GM18873 (cell line): ENCODE results near the gene SMIM23.

Experiments used
- ATAC-seq: cut with Tn5 transposase; IDR thresholded peaks from one replicate; pipeline ENCODE4 v1.9.1; 2021; ENCODE audit warnings: mild to moderate bottlenecking, moderate library complexity, moderate number of reproducible peaks; ENCODE audit not compliant: unreplicated experiment, low FRiP score

Gene SMIM23

GRCh38 chr5:171785517-171785916 is at the start of gene SMIM23:
Gene SMIM23, plus strand, starts transcription at chr5:171785817. Its CDS starts 55 bp downstream, at chr5:171785872.
- no peak for ATAC-seq

DNA sequence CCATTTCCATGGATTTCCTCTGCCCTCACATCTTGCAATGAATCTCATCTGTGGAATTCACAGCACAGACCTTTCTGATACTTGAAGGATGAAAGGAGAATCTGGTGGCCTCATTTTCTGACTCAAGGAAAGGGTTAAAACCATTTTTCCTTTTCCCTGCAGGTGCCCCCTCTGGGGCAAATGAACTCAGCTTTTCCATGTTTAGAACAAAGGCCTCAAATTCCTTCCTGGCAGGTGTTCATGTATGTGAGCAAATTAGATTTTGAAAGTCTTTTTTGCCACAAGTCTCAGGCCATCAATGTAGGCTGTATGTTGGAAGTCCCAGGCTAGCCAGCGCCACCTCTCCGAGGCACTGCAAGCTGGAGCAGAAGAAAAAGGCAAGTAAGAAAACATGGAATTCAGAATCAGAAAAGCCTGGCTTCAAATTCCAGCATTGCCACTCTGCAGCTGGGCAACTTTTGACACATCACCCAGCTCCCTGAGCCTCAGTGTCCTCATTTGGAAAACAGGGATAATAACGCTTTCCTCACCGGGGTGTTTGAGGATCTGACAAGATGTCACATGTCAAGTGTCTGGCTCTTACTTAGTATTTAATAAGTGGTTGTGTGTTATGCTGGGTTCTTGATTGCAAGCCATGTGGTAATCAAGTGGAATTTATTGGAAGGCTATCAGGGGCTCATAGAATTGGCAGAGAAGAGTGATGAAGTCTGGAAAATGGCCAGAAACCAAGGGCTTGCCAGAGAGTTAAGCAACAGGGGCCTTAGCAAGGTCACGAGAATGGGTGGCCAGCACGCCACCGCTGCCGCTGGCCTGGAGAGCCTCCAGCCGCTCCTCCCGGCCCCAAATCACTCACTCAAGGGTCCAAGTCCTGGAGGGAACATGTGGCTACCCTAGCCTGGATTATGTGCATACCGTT is 48.4 kb upstream of the SMIM23 start:
- no peak for ATAC-seq

GRCh38 chr5:171738501-171738900 is 47.1 kb upstream of the SMIM23 start:
- ATAC-seq = no peak

GRCh38 chr5:171739271-171739670 is 46.3 kb upstream of the SMIM23 start:
- ATAC-seq = no peak

GRCh38 chr5:171743436-171744076 is 42.1 kb upstream of the SMIM23 start:
- ATAC-seq = no peak

GRCh38 chr5:171744264-171744663 is 41.4 kb upstream of the SMIM23 start:
- ATAC-seq = no peak

DNA sequence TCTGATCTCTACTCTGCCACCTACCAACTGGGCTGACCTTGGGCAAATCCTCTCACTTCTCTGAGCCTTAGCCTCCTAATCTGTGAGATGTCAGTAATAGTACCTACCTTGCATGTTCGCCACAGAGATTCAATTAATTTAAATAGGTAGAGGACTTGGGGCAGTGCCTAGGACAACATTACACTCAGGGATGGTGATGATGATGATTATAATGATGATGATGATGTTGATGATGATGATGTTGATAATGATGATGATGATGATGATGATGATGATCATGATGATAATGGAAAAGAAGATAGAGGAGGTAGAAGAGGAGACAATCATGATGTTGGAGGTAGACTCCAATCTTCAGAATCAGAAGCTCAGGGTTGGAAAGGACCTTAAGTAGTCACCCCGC is 40.7 kb upstream of the SMIM23 start:
- ATAC-seq = no peak

DNA sequence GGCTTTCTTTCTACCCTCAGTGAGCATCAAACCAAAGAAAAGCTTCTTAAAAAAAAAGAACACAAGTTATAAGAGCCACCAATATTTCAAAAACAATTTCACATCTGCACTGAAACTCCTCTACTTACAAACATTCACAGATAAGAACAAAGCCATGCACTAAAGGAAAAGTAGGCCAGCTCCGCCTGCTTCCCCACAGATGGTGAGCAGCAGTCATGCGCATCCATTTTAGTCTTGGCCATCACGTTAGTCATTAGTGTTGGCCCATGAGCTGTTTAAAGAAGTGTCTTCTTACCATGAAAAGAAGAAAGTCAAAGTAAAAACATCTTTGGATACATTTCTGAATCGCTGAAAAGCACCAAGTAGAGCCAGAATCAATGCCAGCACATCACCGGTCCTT is 40.0 kb upstream of the SMIM23 start:
- no peak for ATAC-seq

- ATAC-seq = no peak
Measured at GRCh38 chr5:171747061-171747859, 38.4 kb upstream of the SMIM23 start.

DNA sequence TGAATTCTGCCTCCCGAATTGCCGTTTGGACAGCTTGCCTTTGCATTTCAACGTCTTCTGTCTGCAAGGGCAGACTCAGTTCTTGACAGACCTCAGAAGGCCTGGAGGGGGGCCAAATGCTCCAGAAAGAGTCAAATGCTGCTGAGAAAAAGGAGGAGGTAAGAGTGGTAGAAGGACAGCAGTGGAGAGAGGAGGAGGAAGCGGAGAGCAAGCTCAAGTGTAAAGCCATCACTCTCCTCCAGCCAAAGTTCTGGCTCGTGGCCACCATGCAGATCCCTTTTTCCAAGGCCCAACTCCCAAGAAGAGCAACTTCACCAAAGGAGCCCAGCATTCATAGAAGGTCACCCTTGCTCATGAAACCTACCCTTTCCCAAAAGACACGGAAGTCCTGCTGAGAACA is 36.9 kb upstream of the SMIM23 start:
- ATAC-seq = no peak

GRCh38 chr5:171749365-171749764 is 36.3 kb upstream of the SMIM23 start:
- ATAC-seq = no peak

DNA sequence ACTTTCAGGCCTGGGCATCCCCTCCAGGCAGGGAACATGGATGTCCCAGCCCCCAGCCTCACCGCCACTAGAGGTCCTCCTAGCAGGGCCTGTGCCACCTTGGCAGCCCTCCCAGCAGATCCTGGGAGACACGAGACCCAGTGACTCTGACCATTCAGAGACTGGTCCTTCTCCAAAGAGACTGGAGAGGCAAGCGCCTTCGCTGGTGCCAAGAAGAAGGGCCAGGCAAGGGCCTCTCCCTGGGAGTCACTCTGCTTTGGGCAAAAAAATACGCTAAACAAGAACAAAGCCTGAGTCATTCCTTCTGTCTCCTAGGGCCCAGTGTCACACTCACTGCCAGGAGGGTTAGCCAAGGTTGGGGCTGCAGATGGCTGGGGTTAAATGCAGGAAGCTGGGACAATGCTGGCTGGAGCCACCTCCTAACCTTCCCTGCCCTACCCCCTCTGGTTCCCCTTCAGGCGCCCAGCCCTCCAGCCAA is 35.3 kb upstream of the SMIM23 start:
- ATAC-seq = no peak

- no peak for ATAC-seq
Measured at GRCh38 chr5:171755354-171755821, 30.2 kb upstream of the SMIM23 start.

GRCh38 chr5:171757853-171758535 is 27.6 kb upstream of the SMIM23 start:
- ATAC-seq = no peak

- no peak for ATAC-seq
Measured at GRCh38 chr5:171759777-171760176, 25.8 kb upstream of the SMIM23 start.

DNA sequence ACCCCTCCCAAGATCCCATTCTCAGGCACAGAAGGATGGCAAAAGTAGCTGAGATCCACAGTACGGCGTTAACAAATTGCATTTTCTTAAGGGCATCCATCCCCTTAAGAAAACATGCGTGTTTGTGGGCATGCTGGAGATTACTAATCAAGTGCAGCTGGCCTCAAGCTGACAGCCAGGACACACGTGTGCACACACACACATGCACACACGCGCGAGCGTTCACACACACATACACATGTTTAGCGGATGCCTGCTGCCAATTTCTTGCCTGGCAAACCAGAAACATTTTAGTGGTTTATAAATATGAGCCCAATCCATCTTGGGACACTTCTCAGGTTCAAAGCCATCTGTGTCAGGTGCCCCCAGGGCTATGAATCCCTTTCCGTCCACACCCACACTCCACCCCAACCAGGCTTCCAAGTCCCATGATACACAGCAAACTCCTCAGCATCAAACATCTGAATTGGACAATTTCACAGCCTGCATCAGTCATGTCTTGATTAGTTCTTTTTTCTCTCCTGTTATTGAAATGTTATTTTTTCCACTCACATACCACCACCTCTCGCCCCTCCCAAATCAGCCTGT is 23.5 kb upstream of the SMIM23 start:
- ATAC-seq = no peak

DNA sequence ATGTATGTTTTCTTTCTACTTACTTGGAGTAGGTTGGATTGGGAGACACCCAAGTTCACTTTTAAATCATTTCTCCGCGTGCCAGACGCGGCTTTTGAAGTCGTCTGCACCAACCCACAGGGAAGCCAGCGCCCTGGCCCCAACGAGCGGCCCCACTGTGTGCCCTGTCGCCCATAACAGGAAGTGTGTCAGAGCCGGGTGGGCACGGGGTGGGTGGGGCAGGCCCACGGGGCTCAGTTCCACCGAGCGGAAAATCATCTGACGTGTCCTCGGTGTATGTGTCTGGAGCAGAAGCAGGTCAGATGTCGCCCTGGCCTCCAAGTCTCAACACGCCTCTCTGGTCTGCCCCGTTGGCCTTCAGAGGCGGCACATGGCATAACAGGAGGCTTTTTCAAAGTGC is 22.7 kb upstream of the SMIM23 start:
- ATAC-seq = no peak

- no peak for ATAC-seq
Measured at GRCh38 chr5:171764265-171764664, 21.4 kb upstream of the SMIM23 start.

- ATAC-seq = no peak
Measured at GRCh38 chr5:171766875-171767274, 18.7 kb upstream of the SMIM23 start.

GRCh38 chr5:171770153-171770552 is 15.5 kb upstream of the SMIM23 start:
- no peak for ATAC-seq
